ENCODE data around the gene TLR4. TPM values are rescaled to one million over a fixed set of nuclear protein-coding genes. Genes with fewer than 3 reads are reported as not detected.

Gene TLR4
- total RNA-seq, 3 donors from 2014 or later: 23.0 to 71.2 (median 31.1) TPM

DNA sequence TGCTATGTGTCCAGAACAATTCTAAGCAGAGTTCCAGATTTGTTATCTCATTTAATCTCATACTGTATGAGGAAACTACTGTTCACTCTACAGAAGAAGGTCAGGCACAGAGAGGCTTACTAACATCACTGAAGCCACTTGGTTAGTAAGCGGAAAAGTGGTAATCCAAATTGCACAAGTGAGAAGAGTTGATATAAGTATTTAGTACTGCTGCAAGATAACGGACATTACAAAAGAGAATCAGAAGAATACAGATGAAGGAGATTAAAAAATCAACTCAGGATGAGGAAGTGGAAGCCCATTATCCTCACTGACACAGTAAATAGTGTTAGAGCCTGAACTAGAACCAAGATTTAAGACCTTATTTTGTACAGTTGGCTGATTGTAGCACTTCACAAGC lies 22.3 kb upstream of the TLR4 start:
- no peak for DNase-seq (ENCODE audit: low spot score in 2 of 2)
- no peaks in the 10 kb centered on the region for H3K27me3 ChIP-seq
- intact Hi-C loops (cut with DNase I; ENCODE audit: low total_unique reads): no loop called here
- no peak overlapping the region for H3K4me3 ChIP-seq
- TF ChIP-seq POLR2A (IDR thresholded peaks at IDR 0.05) (no peak), POLR2AphosphoS5 (IDR thresholded peaks at IDR 0.05) (no peak)
- TF ChIP-seq, protein P1, sequence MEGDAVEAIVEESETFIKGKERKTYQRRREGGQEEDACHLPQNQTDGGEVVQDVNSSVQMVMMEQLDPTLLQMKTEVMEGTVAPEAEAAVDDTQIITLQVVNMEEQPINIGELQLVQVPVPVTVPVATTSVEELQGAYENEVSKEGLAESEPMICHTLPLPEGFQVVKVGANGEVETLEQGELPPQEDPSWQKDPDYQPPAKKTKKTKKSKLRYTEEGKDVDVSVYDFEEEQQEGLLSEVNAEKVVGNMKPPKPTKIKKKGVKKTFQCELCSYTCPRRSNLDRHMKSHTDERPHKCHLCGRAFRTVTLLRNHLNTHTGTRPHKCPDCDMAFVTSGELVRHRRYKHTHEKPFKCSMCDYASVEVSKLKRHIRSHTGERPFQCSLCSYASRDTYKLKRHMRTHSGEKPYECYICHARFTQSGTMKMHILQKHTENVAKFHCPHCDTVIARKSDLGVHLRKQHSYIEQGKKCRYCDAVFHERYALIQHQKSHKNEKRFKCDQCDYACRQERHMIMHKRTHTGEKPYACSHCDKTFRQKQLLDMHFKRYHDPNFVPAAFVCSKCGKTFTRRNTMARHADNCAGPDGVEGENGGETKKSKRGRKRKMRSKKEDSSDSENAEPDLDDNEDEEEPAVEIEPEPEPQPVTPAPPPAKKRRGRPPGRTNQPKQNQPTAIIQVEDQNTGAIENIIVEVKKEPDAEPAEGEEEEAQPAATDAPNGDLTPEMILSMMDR (IDR thresholded peaks at IDR 0.05): no peak
- no peaks in the 10 kb centered on the region for H3K36me3 ChIP-seq
- H3K4me1 ChIP-seq: no peaks in the 10 kb centered on the region
- no peaks in the 10 kb centered on the region for H3K9me3 ChIP-seq
- no peak overlapping the region for H3K27ac ChIP-seq

DNA sequence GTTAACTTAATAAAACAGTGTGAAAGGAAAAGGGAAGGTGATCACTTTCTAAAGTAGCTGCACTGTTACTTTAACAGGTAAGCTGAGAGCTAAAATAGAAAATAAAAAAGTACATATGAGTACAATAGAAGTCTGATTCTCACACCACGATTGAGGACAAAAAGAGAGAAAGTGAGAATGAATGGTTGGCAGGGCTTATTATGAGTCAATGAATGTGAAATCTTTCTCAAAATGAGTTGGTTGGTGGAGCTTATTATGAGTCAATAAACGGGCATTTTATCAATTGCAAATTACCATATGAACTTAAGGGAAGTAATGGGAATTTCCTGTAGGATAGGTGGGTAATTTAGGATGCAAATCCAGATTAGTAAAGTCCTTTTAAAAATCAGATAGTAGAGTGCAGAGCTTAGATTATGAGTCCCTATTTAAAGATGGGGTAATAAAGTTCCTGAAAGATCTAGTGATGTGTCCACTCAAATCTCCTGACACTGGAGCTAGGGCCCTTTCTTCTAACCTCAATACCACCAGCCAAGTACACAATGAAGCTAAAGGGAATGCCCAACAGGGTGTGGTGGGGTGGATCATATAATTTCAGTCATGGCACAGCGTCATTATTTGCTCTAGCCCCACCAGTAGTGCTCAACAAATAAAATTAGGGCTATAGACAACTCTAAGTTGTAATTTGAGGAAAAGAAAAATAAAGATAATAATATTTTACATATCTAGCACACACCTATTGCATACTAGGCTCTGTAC lies 21.1 kb upstream of the TLR4 start:
- intact Hi-C loops (cut with DNase I; ENCODE audit: low total_unique reads): no loop called here
- DNase-seq (ENCODE audit: low spot score in 2 of 2): no peak
- Histone ChIP-seq H3K4me3 (no peak overlapping the region), H3K9me3 (no peaks in the 10 kb centered on the region), H3K36me3 (no peaks in the 10 kb centered on the region), H3K4me1 (no peaks in the 10 kb centered on the region), H3K27ac (no peak overlapping the region), H3K27me3 (no peaks in the 10 kb centered on the region)
- no peak for TF ChIP-seq POLR2AphosphoS5 (IDR thresholded peaks at IDR 0.05)
- TF ChIP-seq POLR2A (IDR thresholded peaks at IDR 0.05): no peak
- TF ChIP-seq, protein P1 (IDR thresholded peaks at IDR 0.05): no peak

DNA sequence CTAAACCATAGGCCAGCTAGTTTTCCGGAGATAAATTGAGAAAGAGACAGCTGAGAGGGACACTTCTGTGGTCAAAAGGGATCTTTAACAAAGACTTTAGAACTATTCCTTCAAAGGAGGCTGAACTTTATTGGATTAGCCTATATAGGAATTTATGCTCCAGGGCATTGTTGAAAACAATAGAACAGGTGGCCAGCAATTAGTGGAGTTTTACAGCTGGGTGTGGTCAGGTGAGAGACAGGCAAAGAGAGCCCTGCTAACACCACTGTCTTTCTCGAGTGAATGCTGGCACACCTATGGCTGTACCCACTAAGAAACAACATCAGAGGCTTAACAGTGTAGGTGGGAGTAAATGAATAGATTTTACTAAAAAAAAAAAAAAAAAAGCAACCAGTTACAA lies 16.7 kb upstream of the TLR4 start:
- H3K4me1 ChIP-seq: no peaks in the 10 kb centered on the region
- intact Hi-C loops (cut with DNase I; ENCODE audit: low total_unique reads): loop anchor here (5.0 kb wide), 1 partner anchor 495 kb away; no protein-coding TSS in a partner anchor
- no peak for DNase-seq (ENCODE audit: low spot score in 2 of 2)

DNA sequence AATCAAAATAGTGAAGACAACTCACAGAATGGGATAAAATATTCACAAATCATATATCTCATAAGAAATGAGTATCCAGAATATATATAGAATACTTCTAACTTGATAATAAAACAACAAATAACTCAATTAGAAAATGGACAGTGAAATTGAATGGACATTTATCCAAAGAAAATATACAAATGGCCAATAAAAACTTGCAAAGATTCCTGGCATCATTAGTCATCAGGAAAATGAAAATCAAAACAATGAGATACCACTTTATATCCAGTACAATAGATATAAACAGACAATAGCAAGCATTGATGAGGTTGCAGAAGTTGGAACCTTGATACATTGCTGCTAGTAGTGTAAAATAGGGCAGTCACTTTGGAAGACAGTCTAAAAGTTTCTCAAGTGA lies 12.8 kb upstream of the TLR4 start:
- DNase-seq (ENCODE audit: low spot score in 2 of 2): no peak

More for the DNA sequence above, 16.7 kb upstream of the TLR4 start:
- H3K9me3 ChIP-seq: no peaks in the 10 kb centered on the region
- H3K27ac ChIP-seq: no peak overlapping the region
- TF ChIP-seq, protein P1 (IDR thresholded peaks at IDR 0.05): no peak
- TF ChIP-seq POLR2AphosphoS5 (IDR thresholded peaks at IDR 0.05) (no peak), POLR2A (IDR thresholded peaks at IDR 0.05) (no peak)
- no peaks in the 10 kb centered on the region for H3K27me3 ChIP-seq
- H3K36me3 ChIP-seq: no peaks in the 10 kb centered on the region
- H3K4me3 ChIP-seq: no peak overlapping the region

DNA sequence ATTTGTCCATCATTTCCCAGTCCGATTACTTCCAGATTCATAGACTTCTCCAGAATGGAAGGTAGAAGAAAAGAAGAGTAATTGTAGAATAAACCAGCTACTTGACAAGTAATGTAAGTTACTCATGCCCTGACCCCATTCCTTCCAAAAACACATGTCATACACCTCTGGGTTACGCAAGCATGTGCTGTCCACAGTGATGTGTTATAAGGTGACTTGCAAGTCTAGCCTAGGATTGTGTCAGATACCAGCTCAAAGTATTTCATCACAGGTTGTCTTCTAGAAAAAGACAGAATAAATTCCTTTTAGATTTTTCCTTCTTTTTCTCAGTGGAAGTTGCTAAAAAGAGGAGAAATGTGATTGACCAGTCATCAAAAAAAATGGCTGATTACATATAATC lies 8.0 kb upstream of the TLR4 start:
- DNase-seq (ENCODE audit: low spot score in 2 of 2): no peak
- Histone ChIP-seq H3K9me3 (no peaks in the 10 kb centered on the region), H3K27ac (no peak overlapping the region), H3K4me3 (no peak overlapping the region), H3K36me3 (no peaks in the 10 kb centered on the region), H3K4me1 (no peaks in the 10 kb centered on the region), H3K27me3 (no peaks in the 10 kb centered on the region)
- TF ChIP-seq, protein P1 (IDR thresholded peaks at IDR 0.05): no peak
- TF ChIP-seq POLR2A (IDR thresholded peaks at IDR 0.05) (no peak), POLR2AphosphoS5 (IDR thresholded peaks at IDR 0.05) (no peak)
- intact Hi-C loops (cut with DNase I; ENCODE audit: low total_unique reads): no loop called here

More for the DNA sequence above, 12.8 kb upstream of the TLR4 start:
- Histone ChIP-seq H3K4me1 (no peaks in the 10 kb centered on the region), H3K9me3 (no peaks in the 10 kb centered on the region), H3K27me3 (no peaks in the 10 kb centered on the region), H3K36me3 (no peaks in the 10 kb centered on the region), H3K27ac (no peak overlapping the region), H3K4me3 (no peak overlapping the region)
- intact Hi-C loops (cut with DNase I; ENCODE audit: low total_unique reads): loop anchor here (2.0 kb wide), 1 partner anchor 37 kb away; no protein-coding TSS in a partner anchor
- TF ChIP-seq POLR2A (IDR thresholded peaks at IDR 0.05) (no peak), POLR2AphosphoS5 (IDR thresholded peaks at IDR 0.05) (no peak)
- TF ChIP-seq, protein P1 (IDR thresholded peaks at IDR 0.05): no peak
